Ascending aorta (tissue), 2 donors: Measurements from ENCODE around the gene PNLDC1. TPM values are rescaled to one million over a fixed set of nuclear protein-coding genes. Genes with fewer than 3 reads are reported as not detected.
"Not testable (repeated sequence)": the region's sequence is repeated elsewhere in the genome, so short reads cannot be mapped to it uniquely, and the experiment has no call there.

Experiments
- DNase-seq, 2 donors: peaks; one replicate each; pipeline ENCODE4 v3.0.0-alpha.2; 2019; ENCODE audit warnings: low spot score in 2 of 2
- H3K27ac ChIP-seq, 2 donors: fragments of 200-600 bp; sonication (generic); one replicate each; pipeline ENCODE4 v1.5.1; 2016 to 2017; ENCODE audit warnings: mild to moderate bottlenecking in 1 of 2
- H3K27me3 ChIP-seq: fragments of 200-600 bp; sonication (generic); one replicate; pipeline ENCODE4 v1.5.1; 2017
- H3K36me3 ChIP-seq, 2 donors: fragments of 200-600 bp; sonication (generic); one replicate each; pipeline ENCODE4 v1.5.1; 2016
- H3K4me1 ChIP-seq, 2 donors: fragments of 200-600 bp; sonication (generic); one replicate each; pipeline ENCODE4 v1.5.1; 2016 to 2017; ENCODE audit warnings: mild to moderate bottlenecking in 1 of 2
- H3K4me3 ChIP-seq, 2 donors: fragments of 200-600 bp; sonication (generic); one replicate each; pipeline ENCODE4 v1.5.1; 2016 to 2017; ENCODE audit warnings: mild to moderate bottlenecking in 1 of 2
- H3K9me3 ChIP-seq, 2 donors: fragments of 200-600 bp; sonication (generic); one replicate each; pipeline ENCODE4 v1.5.1; 2016
- intact Hi-C: fragments of 100-400 bp; cut with DNase I; formaldehyde crosslinking; loops from one replicate; pipeline ENCODE4 v1.15.1; 2023
- total RNA-seq: library from RNA; depleted of rRNA; stranded (reverse); fragments of >200 nt; gene quantifications from one replicate; pipeline ENCODE4 v1.1.0, GENCODE V29; 2016
- TF ChIP-seq, protein P1 (sequence below), 3 experiments: fragments of 200-600 bp in 2 of 3; fragments of 450-650 bp in 1 of 3; sonication (generic) in 2 of 3; IDR thresholded peaks; one replicate each; pipeline ENCODE4 v1.5.1; 2016 to 2019; ENCODE audit warnings: antibody characterized with exemption in 3 of 3, mild to moderate bottlenecking in 1 of 3, moderate library complexity in 1 of 3

PNLDC1 gene
- total RNA-seq, 1 donor from 2014 or later = not detected

DNA sequence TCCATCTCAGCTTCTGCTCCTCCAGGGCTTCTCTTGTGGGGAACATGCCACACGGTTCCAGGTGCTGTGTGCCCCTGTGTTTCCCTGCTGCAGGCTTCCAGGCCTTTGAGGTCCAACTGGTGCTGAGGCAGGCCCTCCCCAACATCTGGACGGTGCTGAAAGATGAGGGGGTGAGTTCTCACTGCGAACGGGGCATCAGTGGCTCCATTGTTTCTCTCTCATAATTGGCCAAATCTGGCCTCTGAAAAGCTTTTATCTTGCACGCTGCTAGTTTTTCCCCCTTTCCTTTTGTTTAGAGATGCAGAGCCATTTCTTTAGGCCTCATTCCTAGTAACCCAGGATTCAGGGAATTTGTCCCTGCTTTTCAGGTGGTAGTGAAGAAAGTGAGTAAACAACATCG lies 8.6 kb downstream of the PNLDC1 start:
- Histone ChIP-seq H3K27me3 (no peaks in the 10 kb centered on the region), H3K9me3 (no peaks in the 10 kb centered on the region), H3K4me3 (no peak overlapping the region), H3K27ac (no peak overlapping the region), H3K4me1 (no peaks in the 10 kb centered on the region), H3K36me3 (no peaks in the 10 kb centered on the region)
- TF ChIP-seq, protein P1, sequence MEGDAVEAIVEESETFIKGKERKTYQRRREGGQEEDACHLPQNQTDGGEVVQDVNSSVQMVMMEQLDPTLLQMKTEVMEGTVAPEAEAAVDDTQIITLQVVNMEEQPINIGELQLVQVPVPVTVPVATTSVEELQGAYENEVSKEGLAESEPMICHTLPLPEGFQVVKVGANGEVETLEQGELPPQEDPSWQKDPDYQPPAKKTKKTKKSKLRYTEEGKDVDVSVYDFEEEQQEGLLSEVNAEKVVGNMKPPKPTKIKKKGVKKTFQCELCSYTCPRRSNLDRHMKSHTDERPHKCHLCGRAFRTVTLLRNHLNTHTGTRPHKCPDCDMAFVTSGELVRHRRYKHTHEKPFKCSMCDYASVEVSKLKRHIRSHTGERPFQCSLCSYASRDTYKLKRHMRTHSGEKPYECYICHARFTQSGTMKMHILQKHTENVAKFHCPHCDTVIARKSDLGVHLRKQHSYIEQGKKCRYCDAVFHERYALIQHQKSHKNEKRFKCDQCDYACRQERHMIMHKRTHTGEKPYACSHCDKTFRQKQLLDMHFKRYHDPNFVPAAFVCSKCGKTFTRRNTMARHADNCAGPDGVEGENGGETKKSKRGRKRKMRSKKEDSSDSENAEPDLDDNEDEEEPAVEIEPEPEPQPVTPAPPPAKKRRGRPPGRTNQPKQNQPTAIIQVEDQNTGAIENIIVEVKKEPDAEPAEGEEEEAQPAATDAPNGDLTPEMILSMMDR (IDR thresholded peaks at IDR 0.05) = no peak
- DNase-seq = no peak
- intact Hi-C loops = no loop called here

DNA sequence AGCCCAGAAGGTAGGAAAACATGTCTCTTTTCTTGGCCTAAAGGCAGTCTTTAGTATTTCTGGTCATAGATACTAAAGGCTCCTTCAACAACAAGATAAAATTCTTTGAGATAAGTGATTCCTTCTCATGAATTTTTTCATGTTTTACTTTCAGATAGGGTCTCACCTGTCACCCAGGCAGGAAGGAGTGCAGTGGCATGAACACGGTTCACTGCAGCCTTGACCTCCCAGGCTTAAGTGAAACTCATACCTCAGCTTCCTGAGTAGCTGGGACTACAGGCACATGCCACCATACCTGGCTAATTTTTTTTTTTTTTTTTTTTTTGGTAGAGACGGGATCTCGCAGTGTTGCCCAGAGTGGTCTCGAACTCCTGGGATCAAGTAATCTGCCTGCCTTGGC lies 9.1 kb downstream of the PNLDC1 start:
- TF ChIP-seq, protein P1 (IDR thresholded peaks at IDR 0.05) = no peak
- Histone ChIP-seq H3K36me3 (no peaks in the 10 kb centered on the region), H3K27ac (no peak overlapping the region), H3K4me1 (no peaks in the 10 kb centered on the region), H3K4me3 (no peak overlapping the region), H3K9me3 (no peaks in the 10 kb centered on the region), H3K27me3 (no peaks in the 10 kb centered on the region)
- intact Hi-C loops = no loop called here
- no peak for DNase-seq

DNA sequence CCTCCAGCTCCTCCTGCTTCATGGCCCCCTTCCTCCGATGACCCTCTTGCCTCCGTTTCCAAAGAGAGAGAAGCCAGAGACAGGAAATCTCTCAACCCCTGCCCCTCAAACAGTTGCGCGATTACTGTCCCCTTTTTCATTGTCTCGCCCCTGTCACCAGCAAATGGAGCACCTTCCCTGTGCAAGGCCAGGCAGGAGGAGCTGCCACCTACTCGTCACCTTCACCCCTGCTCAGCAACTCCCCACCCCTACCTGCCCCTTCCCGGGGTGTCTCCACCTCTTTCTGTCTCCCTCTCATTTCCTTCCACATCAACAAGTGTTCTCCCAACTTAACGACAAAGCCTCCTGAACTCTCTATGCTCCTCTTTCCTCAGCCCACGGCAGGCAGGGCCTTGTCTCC lies 13.7 kb downstream of the PNLDC1 start:
- DNase-seq = peak in 1 of 2 donors; percentile 12
- Histone ChIP-seq H3K4me3 (no peak overlapping the region), H3K9me3 (no peaks in the 10 kb centered on the region), H3K36me3 (no peaks in the 10 kb centered on the region), H3K27me3 (no peaks in the 10 kb centered on the region), H3K4me1 (no peaks in the 10 kb centered on the region), H3K27ac (no peak overlapping the region)
- intact Hi-C loops = no loop called here
- TF ChIP-seq, protein P1 (IDR thresholded peaks at IDR 0.05) = no peak

DNA sequence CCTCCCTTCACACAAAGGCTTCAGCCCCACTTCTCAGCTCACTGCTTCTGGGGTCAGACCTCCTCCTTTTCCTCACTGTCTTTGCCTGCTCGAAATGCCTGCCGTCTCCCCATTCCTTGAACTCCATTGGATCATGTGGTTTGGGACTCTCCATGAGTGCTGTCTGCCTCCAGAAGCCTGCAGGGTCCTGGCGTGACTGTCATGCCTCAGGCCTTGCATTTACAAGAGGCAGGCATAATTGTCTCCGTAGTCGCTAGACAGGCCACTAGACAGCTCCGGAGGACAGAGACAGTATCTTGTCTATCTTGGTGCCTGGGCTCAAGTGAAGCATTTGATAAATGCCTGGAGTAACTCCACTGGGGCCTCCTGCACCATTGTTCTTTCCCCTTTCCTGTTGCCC lies 15.3 kb downstream of the PNLDC1 start:
- Histone ChIP-seq H3K9me3 (no peaks in the 10 kb centered on the region), H3K27ac (no peak overlapping the region), H3K4me3 (no peak overlapping the region), H3K27me3 (no peaks in the 10 kb centered on the region), H3K36me3 (no peaks in the 10 kb centered on the region), H3K4me1 (no peaks in the 10 kb centered on the region)
- intact Hi-C loops = no loop called here
- DNase-seq = no peak
- TF ChIP-seq, protein P1 (IDR thresholded peaks at IDR 0.05) = no peak

DNA sequence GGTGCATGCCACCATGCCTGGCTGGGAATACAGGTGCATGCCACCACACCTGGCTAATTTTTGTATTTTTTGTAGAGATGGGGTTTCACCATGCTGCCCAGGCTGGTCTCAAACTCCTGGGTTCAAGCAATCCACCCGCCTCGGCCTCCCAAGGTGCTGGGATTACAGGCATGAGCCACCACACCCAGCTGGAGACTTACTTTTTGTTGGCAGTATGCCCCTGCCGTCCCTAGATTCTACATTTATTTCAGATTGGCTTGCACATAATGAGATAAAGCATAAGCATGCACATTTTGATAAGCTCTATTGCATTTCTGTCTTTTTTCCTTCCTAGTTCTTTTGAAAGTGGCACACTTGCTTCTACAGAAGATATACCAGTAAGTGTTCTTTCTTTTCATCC lies 16.7 kb downstream of the PNLDC1 start:
- H3K9me3 ChIP-seq, intact Hi-C loops, H3K4me3 ChIP-seq, H3K4me1 ChIP-seq, H3K27ac ChIP-seq, DNase-seq, H3K27me3 ChIP-seq, H3K36me3 ChIP-seq: not testable (repeated sequence)

DNA sequence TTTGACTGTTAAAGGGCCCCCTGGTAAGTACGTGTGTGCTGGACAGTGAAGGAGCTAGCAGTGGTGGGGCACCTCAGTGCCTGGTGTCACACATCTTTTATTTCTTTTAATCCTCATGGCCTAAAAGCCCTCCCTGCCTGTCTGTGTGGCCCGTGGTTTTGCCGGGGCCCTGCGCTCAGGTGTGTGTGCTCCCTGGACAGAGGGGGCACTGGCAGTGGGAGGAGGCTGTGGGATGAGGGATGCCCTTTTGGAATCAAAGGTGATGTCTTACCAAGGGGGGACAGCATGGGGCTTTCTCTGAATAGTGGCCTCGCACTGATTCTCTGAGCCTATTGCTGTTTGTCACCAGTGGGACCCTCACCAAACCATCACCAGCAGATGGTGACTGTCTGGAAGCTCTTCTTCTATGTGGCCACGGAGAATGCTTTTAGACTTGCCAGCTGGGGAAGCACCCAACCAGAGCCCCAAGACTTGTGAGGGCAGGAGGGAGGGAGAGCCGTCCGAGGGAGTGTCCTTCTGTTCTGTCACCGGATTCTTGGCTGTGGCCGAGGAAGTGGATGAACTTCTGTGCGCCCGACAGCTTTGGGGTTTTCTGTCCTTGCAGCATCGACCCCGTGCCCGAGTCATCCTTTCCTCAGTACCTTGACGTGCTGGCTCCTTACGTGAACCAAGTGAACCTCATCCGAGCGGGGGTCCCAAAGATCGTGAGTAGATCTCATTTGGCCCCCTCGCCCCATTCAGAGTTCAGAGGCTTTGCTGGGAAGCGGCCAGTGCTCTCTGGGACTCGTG lies 18.1 kb downstream of the PNLDC1 start:
- Histone ChIP-seq H3K27me3 (no peaks in the 10 kb centered on the region), H3K4me1 (no peaks in the 10 kb centered on the region), H3K36me3 (no peaks in the 10 kb centered on the region), H3K4me3 (no peak overlapping the region), H3K27ac (no peak overlapping the region), H3K9me3 (no peaks in the 10 kb centered on the region)
- TF ChIP-seq, protein P1 (IDR thresholded peaks at IDR 0.05) = no peak
- DNase-seq = no peak
- intact Hi-C loops = no loop called here
